Measurements from ENCODE around the gene MISP3.

Gene MISP3

DNA sequence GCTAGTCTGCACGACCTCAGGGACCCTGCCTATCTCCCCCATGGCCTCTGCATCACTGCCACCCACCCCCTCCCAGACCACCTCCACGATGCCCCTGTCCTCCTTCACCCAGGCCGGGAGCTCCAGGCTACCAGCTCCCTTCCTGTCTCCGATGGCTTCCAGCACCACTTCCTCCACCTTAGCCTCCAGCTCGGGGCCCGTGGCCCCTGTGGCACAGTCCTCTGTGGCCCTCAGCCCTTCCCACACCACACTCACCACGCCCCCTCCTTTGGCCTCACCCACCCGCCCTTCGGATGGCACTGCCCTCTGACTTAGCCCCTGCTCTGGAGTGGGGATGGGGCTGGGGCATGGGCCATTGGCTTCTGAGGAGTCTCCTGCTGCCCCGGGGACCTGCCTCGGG lies 17.9 kb upstream of the MISP3 start:
- Histone ChIP-seq H3K27ac (ENCODE audit: low read length) (no peak overlapping the region), H3K9me3 (ENCODE audit: control insufficient read depth, low read depth, low read length) (no peaks in the 10 kb centered on the region), H3K36me3 (ENCODE audit: control insufficient read depth, low read depth, low read length) (no peaks in the 10 kb centered on the region), H3K27me3 (ENCODE audit: control insufficient read depth, insufficient read depth, low read length) (peaks cover 19% of the 10 kb centered on the region), H3K9ac (ENCODE audit: low read length) (no peak overlapping the region), H3K4me3 (ENCODE audit: low read length) (no peak overlapping the region), H3K4me1 (ENCODE audit: control insufficient read depth, low read depth, low read length) (peaks cover 5% of the 10 kb centered on the region)

DNA sequence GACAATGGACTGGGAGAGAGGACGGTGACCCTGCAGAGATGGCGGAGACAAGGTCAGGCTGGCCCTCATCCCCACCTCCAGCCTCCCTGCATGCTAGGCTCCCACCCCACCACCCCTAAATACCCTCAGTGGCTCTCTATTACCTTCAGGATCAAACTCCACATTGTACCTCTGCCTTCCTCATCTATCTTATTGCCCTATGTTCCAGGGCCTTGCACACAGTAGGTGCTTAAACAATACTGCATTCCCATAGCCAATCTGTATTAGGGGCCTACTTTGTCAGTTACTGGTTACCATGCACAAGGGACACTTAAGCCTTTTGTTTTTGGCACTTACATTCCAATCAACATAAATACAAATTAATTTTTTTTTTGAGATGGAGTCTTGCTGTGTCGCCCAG lies 17.2 kb upstream of the MISP3 start:
- peaks cover 23% of the 10 kb centered on the region for H3K27me3 ChIP-seq (ENCODE audit: control insufficient read depth, insufficient read depth, low read length)

DNA sequence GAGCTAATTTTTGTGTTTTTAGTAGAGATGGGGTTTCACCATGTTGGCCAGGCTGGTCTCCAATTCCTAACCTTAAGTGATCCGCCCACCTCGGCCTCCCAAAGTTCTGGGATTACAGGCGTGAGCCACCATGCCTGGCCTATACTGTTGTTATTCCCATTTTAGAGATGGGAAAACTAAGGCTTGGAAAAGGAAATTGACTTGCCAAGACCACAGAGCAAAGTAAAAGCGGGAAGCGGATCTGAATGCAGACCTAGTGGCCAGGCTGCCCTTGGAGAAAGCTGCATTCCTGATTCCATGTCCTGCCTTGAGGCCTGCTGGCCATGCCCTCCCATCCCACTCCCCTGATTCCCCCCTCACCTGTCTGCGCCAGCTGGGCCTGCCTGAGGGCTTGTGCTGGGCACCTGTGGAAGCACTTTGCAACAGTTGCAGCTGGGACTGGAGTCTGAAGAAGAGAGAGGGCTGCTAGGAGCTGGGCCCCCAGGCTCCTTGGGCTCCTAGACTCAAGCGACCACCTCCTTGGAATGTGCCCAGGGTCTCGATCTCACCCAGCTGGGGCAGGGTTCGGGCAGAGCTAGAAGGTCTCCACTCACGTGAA lies 16.4 kb upstream of the MISP3 start:
- peaks cover 5% of the 10 kb centered on the region for H3K4me1 ChIP-seq (ENCODE audit: control insufficient read depth, low read depth, low read length)

More for the DNA sequence above, 17.2 kb upstream of the MISP3 start:
- H3K9me3 ChIP-seq (ENCODE audit: control insufficient read depth, low read depth, low read length): no peaks in the 10 kb centered on the region
- H3K36me3 ChIP-seq (ENCODE audit: control insufficient read depth, low read depth, low read length): no peaks in the 10 kb centered on the region
- no peak overlapping the region for H3K4me3 ChIP-seq (ENCODE audit: low read length)
- peaks cover 5% of the 10 kb centered on the region for H3K4me1 ChIP-seq (ENCODE audit: control insufficient read depth, low read depth, low read length)
- H3K27ac ChIP-seq (ENCODE audit: low read length): no peak overlapping the region
- no peak overlapping the region for H3K9ac ChIP-seq (ENCODE audit: low read length)

GRCh38 chr19:14056741-14057356 lies 15.7 kb upstream of the MISP3 start:
- Histone ChIP-seq H3K36me3 (ENCODE audit: control insufficient read depth, low read depth, low read length) (no peaks in the 10 kb centered on the region), H3K4me1 (ENCODE audit: control insufficient read depth, low read depth, low read length) (peaks cover 5% of the 10 kb centered on the region), H3K9ac (ENCODE audit: low read length) (no peak overlapping the region), H3K27ac (ENCODE audit: low read length) (no peak overlapping the region), H3K4me3 (ENCODE audit: low read length) (peak overlapping the region; percentile 54), H3K27me3 (ENCODE audit: control insufficient read depth, insufficient read depth, low read length) (peaks cover 23% of the 10 kb centered on the region), H3K9me3 (ENCODE audit: control insufficient read depth, low read depth, low read length) (no peaks in the 10 kb centered on the region)

More for the DNA sequence above, 16.4 kb upstream of the MISP3 start:
- H3K9ac ChIP-seq (ENCODE audit: low read length): no peak overlapping the region
- H3K9me3 ChIP-seq (ENCODE audit: control insufficient read depth, low read depth, low read length): no peaks in the 10 kb centered on the region
- no peaks in the 10 kb centered on the region for H3K36me3 ChIP-seq (ENCODE audit: control insufficient read depth, low read depth, low read length)
- H3K4me3 ChIP-seq (ENCODE audit: low read length): no peak overlapping the region
- peaks cover 23% of the 10 kb centered on the region for H3K27me3 ChIP-seq (ENCODE audit: control insufficient read depth, insufficient read depth, low read length)
- no peak overlapping the region for H3K27ac ChIP-seq (ENCODE audit: low read length)

GRCh38 chr19:14058182-14059092 lies 14.1 kb upstream of the MISP3 start:
- Histone ChIP-seq H3K9me3 (ENCODE audit: control insufficient read depth, low read depth, low read length) (no peaks in the 10 kb centered on the region), H3K27me3 (ENCODE audit: control insufficient read depth, insufficient read depth, low read length) (peaks cover 23% of the 10 kb centered on the region), H3K4me1 (ENCODE audit: control insufficient read depth, low read depth, low read length) (peaks cover 5% of the 10 kb centered on the region), H3K9ac (ENCODE audit: low read length) (no peak overlapping the region), H3K4me3 (ENCODE audit: low read length) (peak overlapping the region; percentile 50), H3K36me3 (ENCODE audit: control insufficient read depth, low read depth, low read length) (no peaks in the 10 kb centered on the region), H3K27ac (ENCODE audit: low read length) (no peak overlapping the region)

- no peaks in the 10 kb centered on the region for H3K9me3 ChIP-seq (ENCODE audit: control insufficient read depth, low read depth, low read length)
- peaks cover 23% of the 10 kb centered on the region for H3K27me3 ChIP-seq (ENCODE audit: control insufficient read depth, insufficient read depth, low read length)
- H3K9ac ChIP-seq (ENCODE audit: low read length): no peak overlapping the region
- H3K4me3 ChIP-seq (ENCODE audit: low read length): no peak overlapping the region
- H3K27ac ChIP-seq (ENCODE audit: low read length): no peak overlapping the region
- H3K36me3 ChIP-seq (ENCODE audit: control insufficient read depth, low read depth, low read length): no peaks in the 10 kb centered on the region
- peaks cover 5% of the 10 kb centered on the region for H3K4me1 ChIP-seq (ENCODE audit: control insufficient read depth, low read depth, low read length)
These were observed 13.5 kb upstream of the MISP3 start for GRCh38 chr19:14059093-14059480.

GRCh38 chr19:14059652-14060155 lies 12.9 kb upstream of the MISP3 start:
- Histone ChIP-seq H3K27me3 (ENCODE audit: control insufficient read depth, insufficient read depth, low read length) (peaks cover 23% of the 10 kb centered on the region), H3K36me3 (ENCODE audit: control insufficient read depth, low read depth, low read length) (no peaks in the 10 kb centered on the region), H3K4me3 (ENCODE audit: low read length) (no peak overlapping the region), H3K9me3 (ENCODE audit: control insufficient read depth, low read depth, low read length) (no peaks in the 10 kb centered on the region), H3K4me1 (ENCODE audit: control insufficient read depth, low read depth, low read length) (peaks cover 5% of the 10 kb centered on the region), H3K27ac (ENCODE audit: low read length) (no peak overlapping the region), H3K9ac (ENCODE audit: low read length) (no peak overlapping the region)

- no peaks in the 10 kb centered on the region for H3K9me3 ChIP-seq (ENCODE audit: control insufficient read depth, low read depth, low read length)
- H3K4me1 ChIP-seq (ENCODE audit: control insufficient read depth, low read depth, low read length): peaks cover 5% of the 10 kb centered on the region
- peaks cover 23% of the 10 kb centered on the region for H3K27me3 ChIP-seq (ENCODE audit: control insufficient read depth, insufficient read depth, low read length)
- no peak overlapping the region for H3K4me3 ChIP-seq (ENCODE audit: low read length)
- no peak overlapping the region for H3K27ac ChIP-seq (ENCODE audit: low read length)
- no peak overlapping the region for H3K9ac ChIP-seq (ENCODE audit: low read length)
- H3K36me3 ChIP-seq (ENCODE audit: control insufficient read depth, low read depth, low read length): no peaks in the 10 kb centered on the region
These were observed 11.4 kb upstream of the MISP3 start for GRCh38 chr19:14061081-14061749.

- no peaks in the 10 kb centered on the region for H3K36me3 ChIP-seq (ENCODE audit: control insufficient read depth, low read depth, low read length)
- no peak within 1 kb of the TSS for H3K9ac ChIP-seq (ENCODE audit: low read length)
- peaks cover 23% of the 10 kb centered on the region for H3K27me3 ChIP-seq (ENCODE audit: control insufficient read depth, insufficient read depth, low read length)
- no peak within 1 kb of the TSS for H3K27ac ChIP-seq (ENCODE audit: low read length)
- peaks cover 5% of the 10 kb centered on the region for H3K4me1 ChIP-seq (ENCODE audit: control insufficient read depth, low read depth, low read length)
- H3K9me3 ChIP-seq (ENCODE audit: control insufficient read depth, low read depth, low read length): no peaks in the 10 kb centered on the region
- H3K4me3 ChIP-seq (ENCODE audit: low read length): no peak within 1 kb of the TSS
These were observed 10.6 kb upstream of the MISP3 start, which contains the start of gene PALM3 for GRCh38 chr19:14061751-14062557. PALM3 (minus strand) TSS chr19:14062076; CDS start chr19:14061980, 96 bp downstream.

- no peak overlapping the region for H3K27ac ChIP-seq (ENCODE audit: low read length)
- no peak overlapping the region for H3K9ac ChIP-seq (ENCODE audit: low read length)
- peaks cover 5% of the 10 kb centered on the region for H3K4me1 ChIP-seq (ENCODE audit: control insufficient read depth, low read depth, low read length)
- peaks cover 23% of the 10 kb centered on the region for H3K27me3 ChIP-seq (ENCODE audit: control insufficient read depth, insufficient read depth, low read length)
- no peaks in the 10 kb centered on the region for H3K36me3 ChIP-seq (ENCODE audit: control insufficient read depth, low read depth, low read length)
- H3K9me3 ChIP-seq (ENCODE audit: control insufficient read depth, low read depth, low read length): no peaks in the 10 kb centered on the region
- no peak overlapping the region for H3K4me3 ChIP-seq (ENCODE audit: low read length)
These were observed 10.1 kb upstream of the MISP3 start for GRCh38 chr19:14062558-14062855.
